Measurements from ENCODE around the gene ATP2B1.

The ATP2B1 gene

DNA sequence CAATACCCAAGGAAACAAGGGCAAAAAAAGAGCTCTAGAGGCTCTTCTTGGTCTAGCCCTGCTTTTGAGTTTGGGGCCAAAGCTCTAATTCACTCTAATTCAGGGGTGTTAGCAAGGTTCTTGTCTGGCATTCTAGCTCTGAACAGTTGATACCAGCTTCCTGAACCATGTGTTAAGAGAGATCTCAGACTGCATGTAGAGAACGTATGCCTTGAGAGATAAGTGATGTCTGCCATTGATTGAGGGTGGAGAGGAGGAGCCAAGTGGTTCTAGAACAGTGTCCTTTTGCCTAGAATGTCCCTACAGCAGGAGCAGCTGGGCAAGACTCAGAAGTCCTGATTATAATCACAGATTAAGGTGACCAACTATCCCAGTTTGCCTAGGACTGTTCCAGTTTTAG, 164.6 kb downstream of the ATP2B1 start:
- no peak overlapping the region for H3K4me2 ChIP-seq (ENCODE audit: low read length)
- no peak overlapping the region for H3K27ac ChIP-seq (ENCODE audit: low read depth, low read length)
- no peaks in the 10 kb centered on the region for H3F3A ChIP-seq (ENCODE audit: control insufficient read depth, insufficient read depth)
- H3K79me2 ChIP-seq (ENCODE audit: control insufficient read depth, low read length), result no peaks in the 10 kb centered on the region
- no peak overlapping the region for H3K4me3 ChIP-seq (ENCODE audit: low read length)
- H3K9me2 ChIP-seq (replicated peaks; ENCODE audit: control insufficient read depth, low read length), result no peaks in the 10 kb centered on the region
- no peaks in the 10 kb centered on the region for H3K9me3 ChIP-seq (ENCODE audit: control insufficient read depth, insufficient read depth, low read length)
- H3K36me3 ChIP-seq (ENCODE audit: control insufficient read depth, low read length), result no peaks in the 10 kb centered on the region
- H3K27me3 ChIP-seq (ENCODE audit: control insufficient read depth, low read length), result no peaks in the 10 kb centered on the region
- H4K20me1 ChIP-seq (ENCODE audit: control insufficient read depth, insufficient read depth, low read depth, low read length), result no peaks in the 10 kb centered on the region
- TF ChIP-seq EZH2phosphoT487 (IDR thresholded peaks at IDR 0.05; ENCODE audit: borderline replicate concordance, low read length), result no peak
- TF ChIP-seq, protein P1, sequence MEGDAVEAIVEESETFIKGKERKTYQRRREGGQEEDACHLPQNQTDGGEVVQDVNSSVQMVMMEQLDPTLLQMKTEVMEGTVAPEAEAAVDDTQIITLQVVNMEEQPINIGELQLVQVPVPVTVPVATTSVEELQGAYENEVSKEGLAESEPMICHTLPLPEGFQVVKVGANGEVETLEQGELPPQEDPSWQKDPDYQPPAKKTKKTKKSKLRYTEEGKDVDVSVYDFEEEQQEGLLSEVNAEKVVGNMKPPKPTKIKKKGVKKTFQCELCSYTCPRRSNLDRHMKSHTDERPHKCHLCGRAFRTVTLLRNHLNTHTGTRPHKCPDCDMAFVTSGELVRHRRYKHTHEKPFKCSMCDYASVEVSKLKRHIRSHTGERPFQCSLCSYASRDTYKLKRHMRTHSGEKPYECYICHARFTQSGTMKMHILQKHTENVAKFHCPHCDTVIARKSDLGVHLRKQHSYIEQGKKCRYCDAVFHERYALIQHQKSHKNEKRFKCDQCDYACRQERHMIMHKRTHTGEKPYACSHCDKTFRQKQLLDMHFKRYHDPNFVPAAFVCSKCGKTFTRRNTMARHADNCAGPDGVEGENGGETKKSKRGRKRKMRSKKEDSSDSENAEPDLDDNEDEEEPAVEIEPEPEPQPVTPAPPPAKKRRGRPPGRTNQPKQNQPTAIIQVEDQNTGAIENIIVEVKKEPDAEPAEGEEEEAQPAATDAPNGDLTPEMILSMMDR (IDR thresholded peaks at IDR 0.05; ENCODE audit: low read depth, low read length, poor library complexity, severe bottlenecking), result no peak
- H3K4me1 ChIP-seq (ENCODE audit: control insufficient read depth, low read length), result peaks cover 14% of the 10 kb centered on the region

- no peaks in the 10 kb centered on the region for H4K20me1 ChIP-seq (ENCODE audit: control insufficient read depth, insufficient read depth, low read depth, low read length)
- no peaks in the 10 kb centered on the region for H3K79me2 ChIP-seq (ENCODE audit: control insufficient read depth, low read length)
- no peaks in the 10 kb centered on the region for H3K36me3 ChIP-seq (ENCODE audit: control insufficient read depth, low read length)
- H3K9me2 ChIP-seq (replicated peaks; ENCODE audit: control insufficient read depth, low read length), result no peaks in the 10 kb centered on the region
- no peaks in the 10 kb centered on the region for H3F3A ChIP-seq (ENCODE audit: control insufficient read depth, insufficient read depth)
- no peak overlapping the region for H3K4me2 ChIP-seq (ENCODE audit: low read length)
- H3K9me3 ChIP-seq (ENCODE audit: control insufficient read depth, insufficient read depth, low read length), result no peaks in the 10 kb centered on the region
- H3K4me3 ChIP-seq (ENCODE audit: low read length), result no peak overlapping the region
- H3K27me3 ChIP-seq (ENCODE audit: control insufficient read depth, low read length), result no peaks in the 10 kb centered on the region
- no peak overlapping the region for H3K27ac ChIP-seq (ENCODE audit: low read depth, low read length)
- peaks cover 14% of the 10 kb centered on the region for H3K4me1 ChIP-seq (ENCODE audit: control insufficient read depth, low read length)
- TF ChIP-seq, protein P1 (IDR thresholded peaks at IDR 0.05; ENCODE audit: low read depth, low read length, poor library complexity, severe bottlenecking), result peak; percentile 82
- no peak for TF ChIP-seq EZH2phosphoT487 (IDR thresholded peaks at IDR 0.05; ENCODE audit: borderline replicate concordance, low read length)
These were observed 165.6 kb downstream of the ATP2B1 start for GRCh38 chr12:89542912-89543592.

DNA sequence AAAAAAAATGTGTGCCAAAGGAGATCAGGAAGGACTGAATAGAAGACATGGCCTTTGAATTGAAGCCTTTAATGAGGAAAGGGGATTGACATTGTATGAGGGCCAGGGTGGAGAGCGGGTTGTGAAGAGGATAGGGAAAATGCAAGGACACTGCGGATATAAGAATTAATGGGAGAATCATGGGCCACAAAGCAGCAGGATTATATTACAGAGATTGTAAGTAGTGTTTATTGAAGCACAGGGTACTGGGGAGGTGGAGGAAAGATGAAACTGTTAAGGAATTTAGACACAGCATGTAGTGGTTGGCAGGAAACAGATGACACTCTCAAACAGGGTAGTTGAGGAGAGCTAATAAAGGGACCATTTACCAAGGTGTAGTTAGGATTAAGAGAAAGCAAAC, 166.4 kb downstream of the ATP2B1 start:
- Histone ChIP-seq H3F3A (ENCODE audit: control insufficient read depth, insufficient read depth) (no peaks in the 10 kb centered on the region), H3K27me3 (ENCODE audit: control insufficient read depth, low read length) (no peaks in the 10 kb centered on the region), H3K79me2 (ENCODE audit: control insufficient read depth, low read length) (no peaks in the 10 kb centered on the region), H3K4me2 (ENCODE audit: low read length) (no peak overlapping the region), H3K4me3 (ENCODE audit: low read length) (no peak overlapping the region), H3K36me3 (ENCODE audit: control insufficient read depth, low read length) (no peaks in the 10 kb centered on the region), H3K9me2 (replicated peaks; ENCODE audit: control insufficient read depth, low read length) (no peaks in the 10 kb centered on the region), H3K27ac (ENCODE audit: low read depth, low read length) (no peak overlapping the region), H3K9me3 (ENCODE audit: control insufficient read depth, insufficient read depth, low read length) (no peaks in the 10 kb centered on the region), H3K4me1 (ENCODE audit: control insufficient read depth, low read length) (peaks cover 14% of the 10 kb centered on the region), H4K20me1 (ENCODE audit: control insufficient read depth, insufficient read depth, low read depth, low read length) (no peaks in the 10 kb centered on the region)
- TF ChIP-seq EZH2phosphoT487 (IDR thresholded peaks at IDR 0.05; ENCODE audit: borderline replicate concordance, low read length), result no peak
- TF ChIP-seq, protein P1 (IDR thresholded peaks at IDR 0.05; ENCODE audit: low read depth, low read length, poor library complexity, severe bottlenecking), result no peak
